GM19193 (cell line): ENCODE results near the gene STPG4.

Experiments
- POLR2A ChIP-seq: IDR thresholded peaks from 4 replicates; pipeline ENCODE4 v1.6.1; 2011; ENCODE audit not compliant: insufficient read depth, insufficient read length; ENCODE audit errors: extremely low read depth

Gene STPG4

DNA sequence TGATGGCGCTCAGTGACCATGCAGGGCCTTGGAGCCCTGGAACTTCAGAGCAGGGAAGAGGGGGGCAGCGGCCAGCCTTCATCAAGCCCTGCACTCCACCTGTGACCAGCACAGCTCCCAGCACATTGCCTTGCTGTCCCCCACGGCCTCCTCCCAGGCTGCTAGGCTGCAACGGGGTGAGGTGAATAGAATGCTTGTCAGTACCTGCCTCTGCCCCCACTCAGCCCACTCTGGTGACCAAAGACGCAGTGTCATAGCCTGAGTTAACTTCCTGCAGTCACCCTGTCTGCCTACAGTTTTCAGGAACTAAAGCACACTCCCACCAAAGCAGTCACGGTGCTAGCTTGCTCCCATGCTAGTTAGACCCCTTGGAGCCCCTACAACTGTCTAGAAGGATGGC, 72.1 kb downstream of the STPG4 start:
- no peak for TF ChIP-seq POLR2A

DNA sequence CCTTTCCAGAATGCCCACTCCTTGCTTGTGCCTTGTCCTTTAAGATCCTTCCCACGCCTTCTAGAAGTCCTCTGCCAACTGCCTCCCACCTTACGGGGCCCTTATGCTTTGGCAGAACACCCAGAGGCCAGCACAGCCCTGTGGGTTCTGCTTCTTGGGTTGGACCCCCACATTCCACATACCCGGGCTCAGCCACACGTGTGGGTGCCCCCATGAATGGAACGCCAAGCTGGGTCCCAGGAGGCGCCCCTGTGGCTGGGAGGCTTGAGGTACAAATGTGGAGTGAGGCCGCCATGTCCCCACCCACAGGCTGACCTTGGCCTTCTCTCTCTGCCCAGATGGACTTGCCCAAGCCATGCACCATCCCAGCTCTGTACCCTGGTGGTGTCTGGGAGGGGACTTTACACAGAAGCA, 74.2 kb downstream of the STPG4 start:
- TF ChIP-seq POLR2A, result no peak

DNA sequence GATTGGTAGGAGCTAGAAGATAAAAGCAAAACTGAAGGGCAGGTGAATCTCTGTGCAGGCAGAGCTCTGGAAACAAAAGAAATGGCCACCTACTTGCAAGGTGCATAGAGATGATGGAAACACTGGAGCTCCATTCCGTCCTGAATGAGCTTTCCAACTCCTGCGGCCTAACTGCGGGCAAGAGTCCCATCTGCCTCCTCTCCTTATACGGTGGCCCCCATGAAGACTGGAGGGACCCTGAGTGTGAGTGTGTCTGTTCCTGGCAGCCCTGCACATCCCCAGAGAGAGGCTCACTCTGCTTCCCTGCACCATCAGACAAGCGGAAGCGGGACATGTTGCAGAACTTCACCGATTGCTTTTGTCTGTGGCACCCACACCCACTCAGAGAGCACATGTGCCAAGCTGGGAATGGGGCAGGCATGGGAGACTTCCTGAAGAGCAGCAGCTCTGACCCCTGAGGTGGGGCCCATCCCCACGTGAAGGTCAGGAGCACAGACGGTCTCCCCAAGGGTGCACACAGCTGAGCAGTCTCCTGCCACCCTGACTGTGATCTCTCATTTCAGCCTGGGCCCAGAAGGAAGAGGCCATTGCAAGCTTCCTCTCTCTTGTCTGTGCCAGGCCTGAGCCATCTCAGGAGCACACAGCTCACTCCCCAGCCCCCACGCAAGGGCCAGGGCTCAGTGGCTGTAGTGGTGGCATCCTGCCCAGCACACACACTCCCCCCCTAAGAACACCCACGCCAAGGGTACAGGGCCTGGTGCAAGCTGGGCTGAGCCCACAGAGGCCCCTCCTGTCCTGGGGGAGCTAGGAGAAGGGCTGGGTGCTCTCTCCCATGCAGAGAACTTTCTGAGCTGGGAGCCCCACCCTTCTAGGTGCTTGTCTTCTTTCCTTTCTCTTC, 75.3 kb downstream of the STPG4 start:
- no peak for TF ChIP-seq POLR2A

DNA sequence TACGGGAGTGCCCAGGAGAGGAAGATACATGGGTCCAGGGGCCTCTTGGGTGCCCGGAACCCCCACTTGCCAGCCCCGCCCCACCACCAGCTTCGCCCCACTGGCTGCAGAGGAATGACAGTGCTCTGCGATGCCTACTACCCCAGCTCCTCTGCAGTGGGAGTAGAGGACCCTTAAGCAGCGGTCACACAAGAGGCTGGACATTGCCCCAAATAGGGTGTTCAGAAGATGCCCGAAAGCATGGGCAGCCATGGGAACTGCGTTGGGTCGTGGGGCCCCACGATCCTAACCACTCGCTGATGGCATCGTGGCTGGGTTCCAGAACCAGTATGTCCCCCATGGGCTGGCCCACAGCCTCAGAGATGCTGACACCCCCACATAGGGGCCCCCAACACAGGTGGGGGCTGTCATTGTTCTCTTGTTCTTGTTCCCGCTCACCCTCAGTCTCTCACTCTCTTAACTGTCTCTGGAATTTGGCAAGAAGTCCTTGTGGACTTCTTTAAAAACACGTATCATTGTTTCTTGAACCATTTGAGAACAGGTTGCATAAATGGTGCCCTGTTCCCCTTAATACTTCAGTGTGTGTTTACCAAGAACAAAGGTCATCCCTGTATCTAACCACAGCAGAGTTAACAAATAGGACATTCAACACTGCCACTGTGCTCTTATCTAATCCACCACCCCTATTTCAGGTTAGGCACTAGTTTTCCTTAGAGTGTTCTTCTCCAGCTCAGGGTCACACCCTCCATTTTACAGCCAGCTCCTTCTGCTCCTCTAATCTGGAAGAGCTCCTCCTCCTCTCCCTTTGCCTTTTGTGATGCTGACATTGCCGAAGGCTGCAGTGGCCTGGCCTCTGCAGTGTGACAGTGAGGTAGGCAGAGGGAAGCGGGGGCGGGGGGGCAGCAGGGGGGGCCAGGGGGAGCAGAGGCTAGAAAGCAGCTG, 76.3 kb downstream of the STPG4 start:
- no peak for TF ChIP-seq POLR2A

DNA sequence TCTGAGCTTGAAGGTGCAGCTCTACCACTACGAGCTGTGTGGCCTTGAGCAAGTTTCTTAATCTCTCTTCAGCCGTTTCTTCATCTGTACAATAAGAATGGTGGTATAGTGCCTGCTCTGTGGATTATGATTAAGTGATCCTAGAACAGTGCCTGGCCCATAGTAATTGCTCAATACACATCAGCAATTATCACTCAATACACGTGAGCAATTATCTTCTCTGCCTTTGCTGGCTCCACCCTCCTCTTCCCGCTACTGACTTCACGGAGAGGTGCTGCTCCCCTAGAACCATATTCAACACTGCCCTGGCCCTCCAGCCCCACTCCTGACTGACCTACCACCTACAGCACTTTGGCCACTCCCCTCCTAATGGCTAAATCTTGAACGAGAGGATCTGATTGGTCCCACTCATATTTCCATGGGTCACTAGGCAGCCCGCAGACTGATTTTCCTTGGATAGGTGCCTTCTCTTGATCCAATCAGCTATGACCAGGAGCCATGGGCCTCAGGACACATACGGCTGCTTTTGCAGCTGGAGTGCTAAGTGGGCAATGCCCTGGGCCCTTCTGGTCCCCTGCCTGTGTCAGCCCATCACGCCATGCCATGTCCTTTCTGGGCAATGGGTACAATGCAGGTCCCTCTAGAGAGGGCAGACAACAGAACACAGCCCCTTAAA, 77.5 kb downstream of the STPG4 start:
- no peak for TF ChIP-seq POLR2A

DNA sequence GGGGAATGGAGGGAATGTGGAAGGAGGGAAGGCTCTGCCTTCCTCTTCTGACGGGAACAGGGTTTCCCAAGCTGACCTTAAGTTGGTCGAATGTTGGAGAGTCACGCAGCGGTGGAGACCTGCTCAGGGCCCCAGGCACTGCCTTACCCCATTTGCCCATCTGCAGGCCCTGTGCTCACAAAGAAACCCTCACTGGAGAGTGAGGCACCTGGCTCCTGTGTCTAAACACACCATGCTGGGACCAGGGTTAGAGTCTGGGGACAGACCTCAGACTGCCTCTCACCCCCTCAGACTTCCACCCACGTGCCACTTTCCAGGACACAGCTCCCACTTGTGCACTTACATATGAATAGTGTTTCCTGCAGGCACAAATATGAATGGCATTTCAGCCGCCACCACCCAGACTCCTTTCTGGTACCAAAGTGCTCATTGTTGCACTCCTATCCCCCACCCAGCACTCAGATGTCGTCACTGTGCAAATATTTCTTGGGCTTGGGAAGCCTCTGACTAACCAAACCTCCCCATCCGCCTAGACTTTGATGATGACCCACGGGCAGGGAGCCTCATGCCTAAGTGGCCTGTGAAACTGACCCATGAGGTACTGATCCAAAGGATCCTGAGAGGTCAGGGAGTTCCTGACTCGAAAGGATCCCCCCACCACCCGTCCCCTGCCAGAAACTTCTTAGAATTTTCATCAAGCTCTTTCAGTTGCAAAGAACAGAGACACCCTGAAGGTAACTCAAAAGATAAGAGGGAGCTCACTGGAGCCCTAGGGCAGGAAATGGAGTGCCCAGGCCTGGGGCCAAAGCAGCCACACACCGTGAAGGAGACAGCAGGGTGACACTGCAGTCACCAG, 78.3 kb downstream of the STPG4 start:
- no peak for TF ChIP-seq POLR2A

DNA sequence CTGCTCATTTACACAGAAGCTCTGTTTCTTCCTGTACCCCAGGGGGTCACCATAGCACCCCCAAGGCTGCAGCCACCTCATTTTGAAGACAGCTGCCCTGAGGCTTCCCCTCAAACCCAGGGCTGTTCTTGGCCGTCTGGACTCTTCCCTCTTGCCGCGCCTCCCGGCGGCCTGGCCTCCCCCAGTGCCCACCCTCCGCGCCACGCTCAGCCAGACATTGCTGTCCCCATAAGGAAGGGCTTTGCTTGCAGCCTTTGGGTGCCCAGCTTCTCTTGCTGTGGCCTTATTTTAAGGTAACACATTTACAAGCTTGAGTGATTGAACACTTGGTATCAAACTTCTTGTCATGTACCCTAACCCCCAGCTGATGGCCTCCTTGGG, 79.0 kb downstream of the STPG4 start:
- no peak for TF ChIP-seq POLR2A

DNA sequence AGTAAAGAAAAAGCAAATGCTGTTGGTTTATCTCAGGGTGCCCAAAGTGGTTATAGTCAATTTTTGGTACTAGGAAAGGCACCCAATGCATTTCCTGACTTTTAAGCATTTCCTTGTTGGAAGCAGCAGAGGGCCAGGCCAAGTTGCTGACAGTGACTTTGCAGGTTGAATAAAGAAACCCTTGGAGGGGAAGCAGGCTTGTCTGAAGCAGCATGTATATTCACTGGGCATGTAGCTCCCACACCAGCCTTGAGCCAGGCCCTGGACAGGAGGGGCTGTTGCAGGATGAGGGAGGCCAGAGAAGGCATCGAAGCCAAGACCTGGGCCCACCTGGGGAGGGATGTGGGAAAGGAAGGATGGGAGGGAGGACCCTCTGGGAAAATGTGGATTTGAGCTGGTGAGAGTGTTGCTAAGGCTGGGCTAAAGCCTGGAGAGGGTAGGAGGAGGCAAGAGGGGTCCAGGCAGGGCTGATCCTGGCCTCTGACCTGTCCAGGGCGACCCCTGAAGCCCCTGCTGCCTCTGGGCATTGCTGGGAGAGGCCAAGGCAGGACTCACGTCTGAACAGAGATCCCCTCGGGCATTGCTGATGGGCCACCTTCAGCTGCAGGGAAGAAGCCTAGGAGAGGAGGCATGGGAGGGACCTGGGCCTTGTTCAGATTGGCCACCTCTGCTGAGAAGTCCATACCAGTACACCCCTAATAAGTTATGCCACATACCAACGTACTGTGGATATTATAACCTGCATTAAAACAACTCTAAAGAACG, 79.6 kb downstream of the STPG4 start:
- no peak for TF ChIP-seq POLR2A

DNA sequence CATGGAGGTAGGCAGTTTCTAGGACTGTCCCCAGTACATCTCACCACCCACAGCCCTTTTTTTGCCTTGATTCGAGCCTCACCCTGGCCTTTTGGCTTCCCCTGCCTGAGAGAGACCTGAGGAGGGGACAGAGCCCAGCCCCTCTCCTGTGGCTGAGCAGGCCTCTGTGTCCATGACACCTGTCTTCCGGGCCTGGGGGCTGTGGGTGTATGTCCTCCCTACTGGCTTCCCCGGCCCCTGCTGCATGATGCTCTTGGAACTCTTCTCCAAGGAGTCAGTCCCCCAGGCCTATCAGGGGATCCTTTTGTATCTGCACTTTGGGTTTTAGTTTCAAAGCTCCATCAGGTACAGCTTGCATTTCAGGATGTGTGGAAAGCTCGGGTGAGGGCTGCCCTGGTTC, 80.4 kb downstream of the STPG4 start:
- no peak for TF ChIP-seq POLR2A

DNA sequence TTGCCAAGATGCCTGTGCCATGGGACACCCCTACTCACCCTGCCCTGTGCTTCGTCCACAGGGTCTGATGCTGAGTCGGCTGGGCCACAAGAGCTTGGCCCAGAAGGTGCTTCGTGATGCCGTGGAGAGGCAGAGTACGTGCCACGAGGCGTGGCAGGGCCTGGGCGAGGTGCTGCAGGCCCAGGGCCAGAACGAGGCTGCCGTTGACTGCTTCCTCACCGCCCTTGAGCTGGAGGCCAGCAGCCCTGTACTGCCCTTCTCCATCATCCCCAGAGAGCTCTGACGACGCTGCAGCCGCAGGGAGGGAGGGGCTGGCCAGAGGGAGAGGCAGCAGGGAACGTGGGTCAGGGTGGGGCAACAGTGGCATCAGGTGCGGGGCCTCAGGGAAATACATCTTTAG, 81.5 kb downstream of the STPG4 start:
- no peak for TF ChIP-seq POLR2A

DNA sequence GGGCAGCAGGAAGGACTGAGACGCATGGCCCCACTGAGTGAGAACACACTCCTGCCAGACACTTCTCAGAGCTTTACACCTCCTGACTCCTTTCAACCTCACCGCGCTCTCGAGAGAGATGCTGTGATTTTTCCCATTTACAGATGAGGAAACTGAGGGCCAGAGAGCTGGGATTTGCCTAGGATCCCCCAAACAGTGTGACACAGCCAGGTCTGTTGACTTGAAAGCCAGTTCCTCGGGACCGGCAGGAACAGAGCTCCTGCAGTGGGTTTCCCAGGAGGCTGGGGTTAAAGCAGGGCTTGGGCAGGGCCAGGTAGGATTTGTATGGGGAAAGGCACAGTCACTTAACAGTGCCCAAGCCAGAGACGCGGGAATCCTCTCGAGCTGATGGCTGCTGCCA, 81.9 kb downstream of the STPG4 start:
- no peak for TF ChIP-seq POLR2A

DNA sequence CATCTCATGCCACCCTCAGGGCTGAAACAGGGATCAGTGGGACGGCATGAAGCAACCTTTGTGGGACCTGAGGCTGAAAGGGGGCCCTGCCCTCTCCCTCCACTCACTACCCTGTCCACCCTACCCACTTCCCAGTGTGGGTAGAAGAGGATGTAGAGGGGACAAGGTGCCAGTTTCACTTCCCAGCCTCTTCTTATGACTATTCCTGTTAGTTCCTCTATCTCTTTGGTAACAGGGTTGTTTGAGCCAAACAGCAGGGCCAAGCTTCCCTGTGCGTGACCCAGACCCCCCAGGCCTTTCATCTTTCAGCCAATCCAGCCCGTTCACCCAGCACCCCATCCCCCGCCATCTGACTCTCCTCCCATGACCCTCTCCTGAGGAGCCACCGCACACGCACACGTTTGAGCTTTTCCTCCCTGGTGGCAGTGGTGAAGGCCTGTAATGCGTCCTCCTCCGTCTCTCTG, 82.3 kb downstream of the STPG4 start:
- no peak for TF ChIP-seq POLR2A

DNA sequence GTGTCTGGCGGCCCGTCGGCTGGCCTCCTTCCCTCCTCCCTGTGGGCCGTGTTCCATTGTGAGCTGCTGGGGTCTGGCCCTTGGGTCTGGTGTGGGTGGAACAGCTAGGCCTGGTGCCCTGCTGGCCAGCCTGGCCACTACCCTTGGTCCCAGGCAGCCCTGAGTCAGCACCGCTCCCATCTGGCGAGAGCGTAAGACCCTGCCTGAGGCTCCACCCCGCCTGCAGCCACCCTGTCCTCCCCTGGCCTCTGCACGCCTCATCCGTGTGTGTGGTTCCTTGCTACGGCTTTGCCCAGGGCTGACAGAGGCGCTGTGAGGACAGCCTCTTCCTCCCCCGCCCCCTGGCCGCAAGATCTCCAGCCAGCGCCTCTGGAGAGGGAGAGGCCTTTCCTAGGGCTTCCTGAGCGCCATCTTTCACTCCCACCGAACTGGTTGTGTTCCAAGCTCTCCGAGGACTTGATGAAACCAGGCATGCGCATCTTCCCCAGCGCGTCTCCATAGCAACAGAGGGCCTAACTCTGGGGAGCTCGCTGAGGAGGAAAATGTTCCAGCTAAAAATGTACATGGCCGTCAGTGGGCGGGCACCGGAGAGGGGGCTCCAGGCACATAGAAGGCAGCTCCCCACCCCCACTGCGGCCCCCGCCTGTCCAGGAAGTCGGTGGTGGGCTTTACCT, 83.0 kb downstream of the STPG4 start:
- TF ChIP-seq POLR2A, result no peak
